HepG2 (cell line): ENCODE data around the gene IFI30. TPM values are rescaled to one million over a fixed set of nuclear protein-coding genes. Genes with fewer than 3 reads are reported as not detected.

ENCODE experiments used
- CHD4 ChIP-seq: fragments of 200-600 bp; sonication (generic); IDR thresholded peaks from 2 replicates; pipeline ENCODE4 v1.7.0; 2017; ENCODE audit warnings: mild to moderate bottlenecking, low read length, borderline replicate concordance
- CTCF ChIP-seq: sonication (generic); formaldehyde crosslinking; IDR thresholded peaks from 2 replicates; pipeline ENCODE4 v1.5.0; 2020; ENCODE audit warnings: mild to moderate bottlenecking, missing genetic modification reagents, moderate library complexity
- KIAA2018 ChIP-seq: sonication (generic); formaldehyde crosslinking; IDR thresholded peaks from 2 replicates; pipeline ENCODE4 v1.5.0; 2020; ENCODE audit warnings: mild to moderate bottlenecking, missing genetic modification reagents, borderline replicate concordance
- ZBTB40 ChIP-seq, 2 experiments: fragments of 450-650 bp in 1 of 2; sonication (generic) in 1 of 2; formaldehyde crosslinking in 1 of 2; IDR thresholded peaks; 2 replicates each; pipeline versions ENCODE4 v1.6.1 to v1.8.0; 2016 to 2022; ENCODE audit warnings: antibody characterized with exemption in 1 of 2, mild to moderate bottlenecking in 1 of 2, missing genetic modification reagents in 1 of 2
- polyA plus RNA-seq, 8 experiments: library from polyadenylated mRNA; depleted of rRNA in 3 of 8; stranded (reverse) in 7 of 8; unstranded in 1 of 8; fragments of >200 nt; fragmentation: Illumina TruSeq in 4 of 8; extraction: Trizol in 4 of 8; gene quantifications; 2 replicates each; pipeline versions ENCODE4 v1.2.1 to v1.2.3, GENCODE V29; 2011 to 2016; ENCODE audit warnings: low read depth in 4 of 8, missing spikeins in 1 of 8, mixed read lengths in 1 of 8; ENCODE audit not compliant: insufficient read depth in 1 of 8
- total RNA-seq, 5 experiments: library from RNA; depleted of rRNA; stranded (reverse); fragments of >200 nt; fragmentation: Illumina TruSeq; extraction: Trizol; gene quantifications; 2 replicates each; pipeline ENCODE4 v1.2.3, GENCODE V29; 2016; ENCODE audit warnings: low read depth in 1 of 5

IFI30 gene
- total and polyA plus RNA-seq, 2 of the 13 experiments (the other 11 are each of a cell fraction or from before 2014, with no cell fraction given), result 25.0 to 79.4 TPM

GRCh38 chr19:18221815-18222725 is 48.5 kb downstream of the IFI30 start (continued):
- TF ChIP-seq ZBTB40 (IDR thresholded peaks at IDR 0.05), result no peak
- TF ChIP-seq ZBTB40 (CRISPR knock-in tag; IDR thresholded peaks at IDR 0.05), result no peak
- TF ChIP-seq CTCF (CRISPR knock-in tag), result no peak
- TF ChIP-seq CHD4, result no peak
- no peak for TF ChIP-seq KIAA2018 (CRISPR knock-in tag)
